K562 (cell line): ENCODE measurements around the gene TRAF7. TPM values are rescaled to one million over a fixed set of nuclear protein-coding genes. Genes with fewer than 3 reads are reported as not detected.

Source experiments
- CBX8 ChIP-seq: fragments of 200-600 bp; sonication (generic); IDR thresholded peaks from 2 replicates; pipeline ENCODE4 v1.6.1; 2012; ENCODE audit warnings: borderline replicate concordance, mixed run types, low read depth, mild to moderate bottlenecking, moderate library complexity, mixed read lengths, low read length, control low read depth, inconsistent platforms; ENCODE audit not compliant: poor library complexity, severe bottlenecking; ENCODE audit errors: extremely low read depth
- GTF2F1 ChIP-seq: IDR thresholded peaks from 2 replicates; pipeline ENCODE4 v1.6.1; 2011; ENCODE audit warnings: low read depth, low read length, improper control_type of control experiment
- KDM5B ChIP-seq: fragments of 200-600 bp; sonication (generic); IDR thresholded peaks from 2 replicates; pipeline ENCODE4 v1.6.1; 2012; ENCODE audit warnings: low read depth, mild to moderate bottlenecking, moderate library complexity, low read length, control low read depth, inconsistent platforms; ENCODE audit not compliant: insufficient replicate concordance
- KLF16 ChIP-seq: IDR thresholded peaks from 2 replicates; pipeline ENCODE4 v1.6.1; 2016; ENCODE audit warnings: antibody characterized with exemption
- MECOM ChIP-seq: fragments of 250-450 bp; sonication (Bioruptor Pico); IDR thresholded peaks from 2 replicates; pipeline ENCODE4 v1.8.0; 2022; ENCODE audit warnings: inconsistent platforms
- RERE ChIP-seq: sonication (generic); formaldehyde crosslinking; IDR thresholded peaks from 2 replicates; pipeline ENCODE4 v1.8.0; 2023; ENCODE audit warnings: missing genetic modification reagents, mild to moderate bottlenecking, borderline replicate concordance
- RNF2 ChIP-seq: sonication (generic); IDR thresholded peaks from 2 replicates; pipeline ENCODE4 v1.6.1; 2016
- SNIP1 ChIP-seq: fragments of 450-650 bp; IDR thresholded peaks from 2 replicates; pipeline ENCODE4 v1.7.1; 2017; ENCODE audit warnings: low read depth, mild to moderate bottlenecking
- SNRNP70 ChIP-seq: fragments of 200-400 bp; formaldehyde crosslinking; optimal IDR thresholded peaks from 2 replicates; pipeline ENCODE3; 2017; ENCODE audit warnings: low read depth, low read length
- TAF7 ChIP-seq: fragments of 450-650 bp; IDR thresholded peaks from 2 replicates; pipeline ENCODE4 v1.6.1; 2016; ENCODE audit warnings: missing genetic modification characterization, missing compliant biosample characterization
- TRIM24 ChIP-seq, 2 experiments: fragments of 450-650 bp; IDR thresholded peaks; 2 replicates each; pipeline ENCODE4 v1.6.1; 2016
- VEZF1 ChIP-seq: fragments of 200-800 bp; sonication (Bioruptor generic); IDR thresholded peaks from 2 replicates; pipeline ENCODE4 v1.6.1; 2017; ENCODE audit warnings: missing genetic modification characterization, missing compliant biosample characterization
- ZFPM2 ChIP-seq: fragments of 250-450 bp; sonication (Bioruptor Pico); IDR thresholded peaks from 2 replicates; pipeline ENCODE4 v1.5.1; 2022; ENCODE audit warnings: mild to moderate bottlenecking
- ZMIZ1 ChIP-seq, 2 experiments: fragments of 150-350 bp in 1 of 2; IDR thresholded peaks; 2 replicates each; pipeline ENCODE4 v1.6.1; 2012 to 2016; ENCODE audit warnings: low read depth in 2 of 2, low read length in 2 of 2, mild to moderate bottlenecking in 1 of 2, moderate library complexity in 1 of 2
- ZNF354B ChIP-seq: fragments of 250-450 bp; sonication (Bioruptor Pico); IDR thresholded peaks from 2 replicates; pipeline ENCODE4 v1.4.0; 2020
- ZNF512 ChIP-seq: IDR thresholded peaks from 2 replicates; pipeline ENCODE4 v1.6.1; 2016; ENCODE audit warnings: missing genetic modification characterization, missing compliant biosample characterization
- polyA plus RNA-seq, 8 experiments: library from polyadenylated mRNA; depleted of rRNA in 4 of 8; stranded (reverse) in 5 of 8; unstranded in 3 of 8; fragments of >200 nt; fragmentation: Nextera tagmentation in 2 of 8; fragmentation: Illumina TruSeq in 1 of 8; extraction: Ambion mirVana in 2 of 8; extraction: Trizol in 1 of 8; gene quantifications; 2 replicates each; pipeline versions ENCODE4 v1.2.1 to v1.2.3, GENCODE V29; 2011 to 2014; ENCODE audit warnings: inconsistent platforms in 1 of 8, missing spikeins in 1 of 8
- total RNA-seq, 7 experiments: library from RNA; depleted of rRNA in 6 of 7; stranded (reverse); fragments of >200 nt in 6 of 7; fragmentation: Illumina TruSeq in 2 of 7; extraction: Trizol in 2 of 7; gene quantifications; 2 replicates each; pipeline versions ENCODE4 v1.2.1 to v1.2.3, GENCODE V29; 2011 to 2021; ENCODE audit warnings: low replicate concordance in 1 of 7

Gene TRAF7
- total and polyA plus RNA-seq, 9 of the 15 experiments (the other 6 are each of a cell fraction or from before 2014, with no cell fraction given), result 1.1 to 113 (median 41.6) TPM

DNA sequence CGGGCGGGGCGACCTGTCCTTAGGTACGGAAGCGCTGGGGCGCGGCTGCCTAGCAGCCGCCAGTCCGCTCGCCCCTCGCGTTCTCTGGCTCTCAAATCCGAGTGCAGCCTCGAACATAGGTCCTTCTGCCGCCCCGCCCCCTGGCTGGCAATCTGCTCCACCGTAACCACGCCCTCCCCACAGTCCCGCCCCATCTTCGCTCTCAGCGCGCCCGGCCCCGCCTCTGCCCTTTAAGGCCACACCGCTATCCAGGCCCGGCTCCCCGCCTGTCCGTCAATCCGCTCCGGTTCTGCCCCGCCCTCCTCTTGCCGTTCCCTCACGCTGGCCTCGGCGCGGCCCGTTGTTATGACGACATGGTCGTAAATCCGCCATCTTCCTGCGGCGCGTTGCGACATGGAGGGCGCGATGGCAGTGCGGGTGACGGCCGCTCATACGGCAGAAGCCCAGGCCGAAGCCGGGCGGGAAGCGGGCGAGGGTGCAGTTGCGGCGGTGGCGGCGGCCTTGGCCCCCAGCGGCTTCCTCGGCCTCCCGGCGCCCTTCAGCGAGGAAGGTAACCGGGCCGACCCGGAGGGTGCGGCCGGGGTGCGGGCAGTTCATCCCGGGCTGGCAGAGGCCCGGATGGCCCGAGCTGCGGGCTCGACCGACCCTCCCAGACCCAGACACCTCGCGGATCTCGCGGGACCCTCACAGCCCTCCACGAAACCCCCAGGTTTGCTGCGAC lies 67.8 kb downstream of the TRAF7 start, which contains the start of gene E4F1 (continued):
- TF ChIP-seq RERE, result no peak
- TF ChIP-seq ZMIZ1 (IDR thresholded peaks at IDR 0.05; ENCODE audit: low read depth in 2 of 2, low read length in 2 of 2), result no peak
- 0 out of 2 replicates have a peak, but pooled peaks have one; percentile 9 for TF ChIP-seq TAF7
- no peak for TF ChIP-seq ZFPM2 (CRISPR knock-in tag)
- no peak for TF ChIP-seq TRIM24 (IDR thresholded peaks at IDR 0.05)
- TF ChIP-seq SNIP1, result no peak
- TF ChIP-seq RNF2, result peak; percentile 50; the same call in 1 of the 2 replicates
- no peak for TF ChIP-seq CBX8
- no peak for TF ChIP-seq SNRNP70
- TF ChIP-seq ZNF354B (CRISPR knock-in tag), result no peak
- no peak for TF ChIP-seq ZNF512 (tag)
- TF ChIP-seq KLF16, result no peak
- no peak for TF ChIP-seq MECOM (CRISPR knock-in tag)
- TF ChIP-seq KDM5B, result peak; percentile 92
- peak; percentile 85 for TF ChIP-seq VEZF1
- TF ChIP-seq GTF2F1, result peak; percentile 19; the same call in 1 of the 2 replicates
